GM23248 (cell line): Measurements from ENCODE around the gene SCAMP2. TPM values are rescaled to one million over a fixed set of nuclear protein-coding genes. Genes with fewer than 3 reads are reported as not detected.
A peak's percentile ranks its signal among the peaks of the same experiment; 100 is the strongest.

Experiments used
- DNase-seq: peaks from one replicate; pipeline ENCODE4 v3.0.0-alpha.2; 2015
- H2AFZ ChIP-seq: fragments of 200-600 bp; sonication (generic); 2 replicates; pipeline ENCODE4 v1.6.1; 2016; ENCODE audit warnings: antibody characterized with exemption
- H3F3A ChIP-seq: fragments of 200-600 bp; sonication (generic); 2 replicates; pipeline ENCODE4 v1.6.1; 2016; ENCODE audit warnings: mild to moderate bottlenecking, antibody characterized with exemption, mixed run types; ENCODE audit not compliant: insufficient read depth
- H3K27ac ChIP-seq: fragments of 200-600 bp; sonication (generic); 2 replicates; pipeline ENCODE4 v1.5.1; 2016; ENCODE audit warnings: mild to moderate bottlenecking
- H3K27me3 ChIP-seq: fragments of 200-600 bp; sonication (generic); replicated peaks from 2 replicates; pipeline ENCODE4 v1.6.1; 2016; ENCODE audit warnings: mild to moderate bottlenecking; ENCODE audit not compliant: insufficient read depth
- H3K36me3 ChIP-seq: fragments of 200-600 bp; sonication (generic); 2 replicates; pipeline ENCODE4 v1.6.1; 2016; ENCODE audit warnings: low read depth, mild to moderate bottlenecking
- H3K4me1 ChIP-seq: fragments of 200-600 bp; sonication (generic); 2 replicates; pipeline ENCODE4 v1.6.1; 2016; ENCODE audit warnings: mild to moderate bottlenecking; ENCODE audit not compliant: insufficient read depth
- H3K4me2 ChIP-seq: fragments of 200-600 bp; sonication (generic); one replicate; pipeline ENCODE4 v1.6.1; 2016; ENCODE audit warnings: mild to moderate bottlenecking; ENCODE audit not compliant: unreplicated experiment
- H3K4me3 ChIP-seq: fragments of 200-600 bp; sonication (generic); 2 replicates; pipeline ENCODE4 v1.5.1; 2016; ENCODE audit warnings: mild to moderate bottlenecking
- H3K79me2 ChIP-seq: fragments of 200-600 bp; sonication (generic); 2 replicates; pipeline ENCODE4 v1.6.1; 2016; ENCODE audit warnings: mild to moderate bottlenecking; ENCODE audit not compliant: insufficient read depth
- H3K9ac ChIP-seq: fragments of 200-600 bp; sonication (generic); 2 replicates; pipeline ENCODE4 v1.6.1; 2016; ENCODE audit warnings: mild to moderate bottlenecking
- H3K9me2 ChIP-seq: fragments of 200-600 bp; sonication (generic); 2 replicates; pipeline ENCODE4 v1.6.1; 2016; ENCODE audit warnings: mixed run types, mild to moderate bottlenecking, moderate library complexity; ENCODE audit not compliant: insufficient read depth
- H3K9me3 ChIP-seq: fragments of 200-600 bp; sonication (generic); one replicate; pipeline ENCODE4 v1.6.1; 2017; ENCODE audit warnings: low read depth
- H4K20me1 ChIP-seq: fragments of 200-600 bp; sonication (generic); 2 replicates; pipeline ENCODE4 v1.6.0; 2016; ENCODE audit not compliant: insufficient read depth
- EZH2 ChIP-seq: fragments of 200-600 bp; sonication (generic); IDR thresholded peaks from 2 replicates; pipeline ENCODE4 v1.6.1; 2018; ENCODE audit warnings: antibody characterized with exemption, mild to moderate bottlenecking; ENCODE audit not compliant: insufficient read depth, poor library complexity, severe bottlenecking
- EZH2phosphoT487 ChIP-seq: fragments of 200-600 bp; sonication (generic); IDR thresholded peaks from 2 replicates; pipeline ENCODE4 v1.6.1; 2018; ENCODE audit warnings: antibody characterized with exemption, moderate library complexity, mild to moderate bottlenecking, low read depth; ENCODE audit not compliant: insufficient read depth
- WGBS, 2 experiments: methylation state at CpG; one replicate each; pipeline ENCODE4 v1.1.6; 2015 to 2017; ENCODE audit warnings: low lambda C conversion rate in 2 of 2, low coverage in 1 of 2; ENCODE audit errors: missing lambda C conversion rate in 2 of 2; 5-methylcytosine and 5-hydroxymethylcytosine counted together
- in situ Hi-C: fragments of 300-500 bp; cut with MboI; formaldehyde crosslinking; loops from 2 replicates; pipeline ENCODE4 v1.15.0; 2020
- polyA plus RNA-seq: library from polyadenylated mRNA; unstranded; fragments of >200 nt; fragmentation: Nextera tagmentation; extraction: Ambion mirVana; gene quantifications from 2 replicates; pipeline ENCODE4 v1.2.1, GENCODE V29; 2016
- total RNA-seq: library from RNA; depleted of rRNA; stranded (reverse); fragments of >200 nt; shearing (Covaris generic); gene quantifications from 2 replicates; pipeline ENCODE4 v1.2.3, GENCODE V29; 2014

The SCAMP2 gene
- total and polyA plus RNA-seq, 2 experiments from 2014 or later: 28.7 to 83.0 TPM

GRCh38 chr15:74893627-74894026, 20.5 kb upstream of the SCAMP2 start:
- 65 to 69% methylated on average over 3 of the region's 3 CpGs for WGBS, 2 experiments
- in situ Hi-C loops: no loop called here
- H3K4me3 ChIP-seq: no peak overlapping the region
- no peak overlapping the region for H3K9ac ChIP-seq
- H3K9me3 ChIP-seq: no peaks in the 10 kb centered on the region
- peaks cover 7% of the 10 kb centered on the region; the same call in 1 of the 2 replicates for H3F3A ChIP-seq
- peaks cover 11% of the 10 kb centered on the region for H3K4me1 ChIP-seq
- TF ChIP-seq EZH2phosphoT487 (no peak), EZH2 (no peak)
- no peak overlapping the region for H3K4me2 ChIP-seq
- no peaks in the 10 kb centered on the region for H3K27me3 ChIP-seq
- no peak overlapping the region for H3K27ac ChIP-seq
- H3K9me2 ChIP-seq: no peaks in the 10 kb centered on the region
- H2AFZ ChIP-seq: no peak overlapping the region
- H4K20me1 ChIP-seq: no peaks in the 10 kb centered on the region
- H3K36me3 ChIP-seq: no peaks in the 10 kb centered on the region
- DNase-seq: no peak
- H3K79me2 ChIP-seq: peaks cover 17% of the 10 kb centered on the region; the same call in 1 of the 2 replicates

- no peaks in the 10 kb centered on the region for H3K9me2 ChIP-seq
- no peak overlapping the region for H3K9ac ChIP-seq
- H3K27me3 ChIP-seq: no peaks in the 10 kb centered on the region
- H3F3A ChIP-seq: peaks cover 7% of the 10 kb centered on the region; the same call in 1 of the 2 replicates
- no peak overlapping the region for H3K27ac ChIP-seq
- WGBS, 2 experiments: 100% methylated on average over 2 of the region's 2 CpGs
- H3K79me2 ChIP-seq: peaks cover 17% of the 10 kb centered on the region; the same call in 1 of the 2 replicates
- DNase-seq: no peak
- H3K36me3 ChIP-seq: no peaks in the 10 kb centered on the region
- H3K4me3 ChIP-seq: no peak overlapping the region
- no peak for TF ChIP-seq EZH2
- no peak for TF ChIP-seq EZH2phosphoT487
- no peak overlapping the region for H3K4me2 ChIP-seq
- H3K9me3 ChIP-seq: no peaks in the 10 kb centered on the region
- in situ Hi-C loops: no loop called here
- H2AFZ ChIP-seq: no peak overlapping the region
- peaks cover 11% of the 10 kb centered on the region for H3K4me1 ChIP-seq
- H4K20me1 ChIP-seq: no peaks in the 10 kb centered on the region
Measured at GRCh38 chr15:74892931-74893330, 19.8 kb upstream of the SCAMP2 start.

GRCh38 chr15:74892313-74892712, 19.1 kb upstream of the SCAMP2 start:
- 82% methylated on average over 3 of the region's 3 CpGs for WGBS, 2 experiments

GRCh38 chr15:74891469-74891868, 18.3 kb upstream of the SCAMP2 start:
- Histone ChIP-seq H3K36me3 (no peaks in the 10 kb centered on the region), H3F3A (peaks cover 7% of the 10 kb centered on the region; the same call in 1 of the 2 replicates), H3K27ac (no peak overlapping the region), H3K9ac (no peak overlapping the region), H3K79me2 (peaks cover 17% of the 10 kb centered on the region; the same call in 1 of the 2 replicates), H3K27me3 (no peaks in the 10 kb centered on the region), H3K9me3 (no peaks in the 10 kb centered on the region), H2AFZ (no peak overlapping the region), H3K4me1 (peaks cover 11% of the 10 kb centered on the region), H3K4me3 (no peak overlapping the region), H4K20me1 (no peaks in the 10 kb centered on the region), H3K9me2 (no peaks in the 10 kb centered on the region), H3K4me2 (no peak overlapping the region)
- WGBS, 2 experiments: 83 to 89% methylated on average over 3 of the region's 3 CpGs
- no peak for DNase-seq
- in situ Hi-C loops: no loop called here
- TF ChIP-seq EZH2: no peak
- no peak for TF ChIP-seq EZH2phosphoT487

More at GRCh38 chr15:74892313-74892712, 19.1 kb upstream of the SCAMP2 start:
- H3K79me2 ChIP-seq: peaks cover 17% of the 10 kb centered on the region; the same call in 1 of the 2 replicates
- H3K9ac ChIP-seq: no peak overlapping the region
- no peak overlapping the region for H3K4me3 ChIP-seq
- no peak overlapping the region for H3K27ac ChIP-seq
- H3K36me3 ChIP-seq: no peaks in the 10 kb centered on the region
- peaks cover 7% of the 10 kb centered on the region; the same call in 1 of the 2 replicates for H3F3A ChIP-seq
- H3K4me2 ChIP-seq: no peak overlapping the region
- H3K27me3 ChIP-seq: no peaks in the 10 kb centered on the region
- TF ChIP-seq EZH2phosphoT487 (no peak), EZH2 (no peak)
- H3K4me1 ChIP-seq: peaks cover 11% of the 10 kb centered on the region
- H2AFZ ChIP-seq: no peak overlapping the region
- in situ Hi-C loops: no loop called here
- DNase-seq: no peak
- no peaks in the 10 kb centered on the region for H3K9me2 ChIP-seq
- H3K9me3 ChIP-seq: no peaks in the 10 kb centered on the region
- H4K20me1 ChIP-seq: no peaks in the 10 kb centered on the region

GRCh38 chr15:74890665-74890960, 17.4 kb upstream of the SCAMP2 start:
- Histone ChIP-seq H4K20me1 (no peaks in the 10 kb centered on the region), H3K79me2 (peaks cover 17% of the 10 kb centered on the region; the same call in 1 of the 2 replicates), H3K9me2 (no peaks in the 10 kb centered on the region), H3K4me3 (peak overlapping the region; percentile 93), H3F3A (peaks cover 7% of the 10 kb centered on the region; the same call in 1 of the 2 replicates), H3K4me1 (peaks cover 11% of the 10 kb centered on the region), H3K36me3 (no peaks in the 10 kb centered on the region), H3K27ac (no peak overlapping the region), H3K4me2 (peak overlapping the region; percentile 82), H3K9ac (peak overlapping the region; percentile 90), H3K9me3 (no peaks in the 10 kb centered on the region), H3K27me3 (no peaks in the 10 kb centered on the region), H2AFZ (peak overlapping the region; percentile 95)
- WGBS, 2 experiments: 0% methylated on average over 1 of the region's 1 CpG
- TF ChIP-seq EZH2 (no peak), EZH2phosphoT487 (no peak)
- in situ Hi-C loops: no loop called here
- no peak for DNase-seq
